Measurements from ENCODE around the gene KCNF1.

KCNF1 gene

GRCh38 chr2:10911291-10912075, at the start of gene KCNF1:
Gene KCNF1 (plus strand): TSS chr2:10911934. CDS start chr2:10912427, 493 bp downstream.
- TF ChIP-seq CTCF (IDR thresholded peaks at IDR 0.05; ENCODE audit: borderline replicate concordance, control extremely low read depth, extremely low read depth, insufficient read depth, missing control alignments), result no peak
- DNase-seq (ENCODE audit: low spot score), result no peak
- in situ Hi-C loops (cut with MboI; ENCODE audit: low sequenced_read_pairs, unreplicated experiment), result no loop called here

GRCh38 chr2:10862330-10862729, 49.4 kb upstream of the KCNF1 start:
- TF ChIP-seq CTCF (IDR thresholded peaks at IDR 0.05; ENCODE audit: borderline replicate concordance, control extremely low read depth, extremely low read depth, insufficient read depth, missing control alignments), result no peak
- in situ Hi-C loops (cut with MboI; ENCODE audit: low sequenced_read_pairs, unreplicated experiment), result no loop called here
- no peak for DNase-seq (ENCODE audit: low spot score)

- no peak for TF ChIP-seq CTCF (IDR thresholded peaks at IDR 0.05; ENCODE audit: borderline replicate concordance, control extremely low read depth, extremely low read depth, insufficient read depth, missing control alignments)
- DNase-seq (ENCODE audit: low spot score), result no peak
- in situ Hi-C loops (cut with MboI; ENCODE audit: low sequenced_read_pairs, unreplicated experiment), result no loop called here
Measured at GRCh38 chr2:10863047-10863446, 48.7 kb upstream of the KCNF1 start.

- no peak for TF ChIP-seq CTCF (IDR thresholded peaks at IDR 0.05; ENCODE audit: borderline replicate concordance, control extremely low read depth, extremely low read depth, insufficient read depth, missing control alignments)
- DNase-seq (ENCODE audit: low spot score), result peak; percentile 57
- in situ Hi-C loops (cut with MboI; ENCODE audit: low sequenced_read_pairs, unreplicated experiment), result no loop called here
Measured at GRCh38 chr2:10863837-10864236, 47.9 kb upstream of the KCNF1 start.

- in situ Hi-C loops (cut with MboI; ENCODE audit: low sequenced_read_pairs, unreplicated experiment), result no loop called here
- DNase-seq (ENCODE audit: low spot score), result no peak
Measured at GRCh38 chr2:10864251-10864650, 47.5 kb upstream of the KCNF1 start.

More at GRCh38 chr2:10864251-10864650, 47.5 kb upstream of the KCNF1 start:
- TF ChIP-seq CTCF (IDR thresholded peaks at IDR 0.05; ENCODE audit: borderline replicate concordance, control extremely low read depth, extremely low read depth, insufficient read depth, missing control alignments), result no peak

Data from GM13976 (cell line).